Ovary (tissue), 9 donors: ENCODE results near the gene FILIP1L. TPM values are rescaled to one million over a fixed set of nuclear protein-coding genes. Genes with fewer than 3 reads are reported as not detected.

ENCODE experiments used
- DNase-seq, 5 donors: peaks; one replicate each; pipeline ENCODE4 v3.0.0-alpha.2; 2019 to 2020
- H3K27ac ChIP-seq, 2 donors: fragments of 200-600 bp; one replicate each; pipeline versions ENCODE4 v1.5.1 to v1.8.0; 2019 to 2022
- H3K27me3 ChIP-seq: fragments of 200-600 bp; one replicate; pipeline ENCODE4 v1.8.0; 2022
- H3K36me3 ChIP-seq: fragments of 200-600 bp; sonication (generic); one replicate; pipeline ENCODE4 v1.5.1; 2019
- H3K4me1 ChIP-seq: one replicate; pipeline ENCODE4 v1.8.1; 2013; ENCODE audit warnings: mild to moderate bottlenecking, moderate library complexity; ENCODE audit not compliant: insufficient read depth
- H3K4me3 ChIP-seq: fragments of 200-600 bp; sonication (generic); one replicate; pipeline ENCODE4 v1.5.1; 2017
- H3K9me3 ChIP-seq, 2 donors: fragments of 200-600 bp in 1 of 2; sonication (generic) in 1 of 2; one replicate each; pipeline versions ENCODE4 v1.5.1 to v1.8.1; 2013 to 2019; ENCODE audit warnings: mild to moderate bottlenecking in 1 of 2, moderate library complexity in 1 of 2
- EP300 ChIP-seq: sonication (generic); formaldehyde crosslinking; IDR thresholded peaks from one replicate; pipeline ENCODE4 v1.6.1; 2017; ENCODE audit warnings: antibody characterized with exemption
- POLR2A ChIP-seq: fragments of 450-650 bp; IDR thresholded peaks from one replicate; pipeline ENCODE4 v1.6.1; 2017; ENCODE audit warnings: antibody characterized with exemption, mild to moderate bottlenecking, moderate library complexity
- WGBS, 3 donors: extraction: QIAGEN DNeasy Blood & Tissue Kit in 1 of 3; methylation state at CpG; one replicate each; pipeline versions ENCODE4 v1.1.5 to v1.1.7; 2013 to 2017; 5-methylcytosine and 5-hydroxymethylcytosine counted together
- intact Hi-C, 4 donors: fragments of 100-400 bp; cut with DNase I; formaldehyde crosslinking; loops; one replicate each; pipeline versions ENCODE4 v1.11.0 to v1.15.1; 2022 to 2023
- polyA plus RNA-seq, 2 donors: library from polyadenylated mRNA; stranded (reverse); fragments of 200-250 nt in 1 of 2; fragments of 350-450 nt in 1 of 2; fragmentation: Illumina TruSeq in 1 of 2; extraction: RNeasy Lipid Tissue Mini Kit (QIAGEN cat#74804) in 1 of 2; gene quantifications; one replicate each; pipeline ENCODE4 v1.2.3, GENCODE V29; 2013 to 2014
- total RNA-seq, 7 donors: library from RNA; depleted of rRNA in 2 of 7; stranded (reverse); fragments of >200 nt in 2 of 7; fragmentation: NEBNext Ultra II Directional in 3 of 7; extraction: Animal tissue kit (Norgen Biotek cat#: 25700) in 3 of 7; gene quantifications; one replicate each; pipeline versions ENCODE4 v1.1.0 to v1.2.4, GENCODE V29; 2016 to 2023
- TF ChIP-seq, protein P1 (sequence below), 3 donors: fragments of 450-650 bp in 2 of 3; fragments of 200-600 bp in 1 of 3; IDR thresholded peaks; one replicate each; pipeline versions ENCODE4 v1.5.1 to v1.8.0; 2016 to 2022; ENCODE audit warnings: antibody characterized with exemption in 3 of 3, mild to moderate bottlenecking in 1 of 3
- donor health status: DM: no; HTN: no; CAD: no; lungs with moderate emphysema.
- donor health status: DM: no; HTN: no; CAD: no.
- donor health status: Bipolar disorder and iron deficiency.
- donor health status: DM: yes; HTN: yes; CAD: no.
- donor health status: DM: no; HTN: no; CAD: no.
- donor health status: DM: yes; HTN: yes; CAD: no.

The FILIP1L gene
- total and polyA plus RNA-seq, 9 donors: 23.7 to 174 (median 110) TPM

DNA sequence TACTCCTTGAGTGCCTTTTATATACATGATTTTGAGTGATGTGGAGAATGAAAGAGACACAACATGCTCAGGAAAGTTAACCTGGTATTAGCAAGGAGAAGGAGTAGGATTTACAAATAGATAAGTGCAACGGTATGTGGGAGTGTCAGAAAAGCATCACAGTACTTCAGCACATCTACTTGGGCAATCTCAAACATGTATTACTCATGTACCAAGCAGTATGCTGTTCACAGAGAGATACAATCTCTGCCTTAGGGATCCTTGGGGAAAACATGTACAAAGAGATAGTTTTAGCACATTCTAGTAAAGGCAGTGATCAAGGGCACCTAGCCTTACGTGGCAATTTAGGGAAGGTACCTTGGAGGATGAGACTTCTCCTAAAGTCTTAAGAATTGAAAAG lies 146.5 kb downstream of the FILIP1L start:
- WGBS, 3 donors: 83 to 87% (median 85%) methylated on average over 2 of the region's 2 CpGs
- no peak overlapping the region for H3K27ac ChIP-seq
- no peaks in the 10 kb centered on the region for H3K27me3 ChIP-seq
- no peak overlapping the region for H3K4me3 ChIP-seq
- H3K9me3 ChIP-seq: no peaks in the 10 kb centered on the region
- H3K36me3 ChIP-seq: no peaks in the 10 kb centered on the region
- intact Hi-C loops: no loop called here
- peaks cover 5% of the 10 kb centered on the region for H3K4me1 ChIP-seq
- no peak for DNase-seq
- no peak for TF ChIP-seq EP300
- TF ChIP-seq, protein P1, sequence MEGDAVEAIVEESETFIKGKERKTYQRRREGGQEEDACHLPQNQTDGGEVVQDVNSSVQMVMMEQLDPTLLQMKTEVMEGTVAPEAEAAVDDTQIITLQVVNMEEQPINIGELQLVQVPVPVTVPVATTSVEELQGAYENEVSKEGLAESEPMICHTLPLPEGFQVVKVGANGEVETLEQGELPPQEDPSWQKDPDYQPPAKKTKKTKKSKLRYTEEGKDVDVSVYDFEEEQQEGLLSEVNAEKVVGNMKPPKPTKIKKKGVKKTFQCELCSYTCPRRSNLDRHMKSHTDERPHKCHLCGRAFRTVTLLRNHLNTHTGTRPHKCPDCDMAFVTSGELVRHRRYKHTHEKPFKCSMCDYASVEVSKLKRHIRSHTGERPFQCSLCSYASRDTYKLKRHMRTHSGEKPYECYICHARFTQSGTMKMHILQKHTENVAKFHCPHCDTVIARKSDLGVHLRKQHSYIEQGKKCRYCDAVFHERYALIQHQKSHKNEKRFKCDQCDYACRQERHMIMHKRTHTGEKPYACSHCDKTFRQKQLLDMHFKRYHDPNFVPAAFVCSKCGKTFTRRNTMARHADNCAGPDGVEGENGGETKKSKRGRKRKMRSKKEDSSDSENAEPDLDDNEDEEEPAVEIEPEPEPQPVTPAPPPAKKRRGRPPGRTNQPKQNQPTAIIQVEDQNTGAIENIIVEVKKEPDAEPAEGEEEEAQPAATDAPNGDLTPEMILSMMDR (IDR thresholded peaks at IDR 0.05): no peak
- no peak for TF ChIP-seq POLR2A

DNA sequence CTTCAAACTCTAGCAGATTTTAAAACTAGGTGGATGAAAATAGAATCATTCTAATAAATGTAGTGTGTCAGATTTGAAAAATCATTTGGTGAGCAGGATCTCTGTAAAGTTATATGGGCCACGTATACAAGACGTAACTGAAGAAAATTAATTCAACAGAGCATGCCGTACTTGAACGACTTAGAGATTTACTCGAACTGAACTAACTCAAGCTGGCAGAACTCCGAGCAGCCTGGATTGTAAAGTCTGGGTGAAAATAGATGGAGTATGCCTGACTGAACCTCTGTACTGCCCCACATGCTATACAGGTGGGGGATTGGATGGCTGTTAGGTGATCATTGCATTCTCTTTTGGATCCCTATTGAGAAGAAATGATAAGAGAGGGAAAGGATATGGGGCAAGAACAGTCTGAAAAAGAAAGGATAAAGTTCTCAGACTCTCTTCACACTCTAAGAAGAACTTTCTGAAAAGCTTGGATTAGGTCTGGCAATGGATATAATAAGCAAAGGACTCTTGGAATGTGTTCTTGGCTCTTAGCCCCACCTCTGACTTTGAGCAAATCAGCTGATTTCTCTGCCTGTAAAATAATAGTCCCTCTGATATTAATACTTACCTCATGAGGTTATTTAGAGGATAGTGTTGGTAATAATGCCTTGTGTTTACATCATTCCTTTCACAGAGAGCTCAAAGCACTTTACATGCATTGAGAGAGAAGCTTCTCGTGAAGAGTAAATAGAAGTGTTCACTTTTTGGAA lies 147.5 kb downstream of the FILIP1L start:
- DNase-seq: no peak
- no peaks in the 10 kb centered on the region for H3K9me3 ChIP-seq
- H3K36me3 ChIP-seq: no peaks in the 10 kb centered on the region
- no peaks in the 10 kb centered on the region for H3K27me3 ChIP-seq
- TF ChIP-seq, protein P1 (IDR thresholded peaks at IDR 0.05): no peak
- no peak for TF ChIP-seq EP300
- TF ChIP-seq POLR2A: no peak
- H3K4me3 ChIP-seq: no peak overlapping the region
- H3K4me1 ChIP-seq: peaks cover 5% of the 10 kb centered on the region
- H3K27ac ChIP-seq: no peak overlapping the region
- intact Hi-C loops: no loop called here
- 67 to 75% (median 72%) methylated on average over 7 of the region's 7 CpGs for WGBS, 3 donors

DNA sequence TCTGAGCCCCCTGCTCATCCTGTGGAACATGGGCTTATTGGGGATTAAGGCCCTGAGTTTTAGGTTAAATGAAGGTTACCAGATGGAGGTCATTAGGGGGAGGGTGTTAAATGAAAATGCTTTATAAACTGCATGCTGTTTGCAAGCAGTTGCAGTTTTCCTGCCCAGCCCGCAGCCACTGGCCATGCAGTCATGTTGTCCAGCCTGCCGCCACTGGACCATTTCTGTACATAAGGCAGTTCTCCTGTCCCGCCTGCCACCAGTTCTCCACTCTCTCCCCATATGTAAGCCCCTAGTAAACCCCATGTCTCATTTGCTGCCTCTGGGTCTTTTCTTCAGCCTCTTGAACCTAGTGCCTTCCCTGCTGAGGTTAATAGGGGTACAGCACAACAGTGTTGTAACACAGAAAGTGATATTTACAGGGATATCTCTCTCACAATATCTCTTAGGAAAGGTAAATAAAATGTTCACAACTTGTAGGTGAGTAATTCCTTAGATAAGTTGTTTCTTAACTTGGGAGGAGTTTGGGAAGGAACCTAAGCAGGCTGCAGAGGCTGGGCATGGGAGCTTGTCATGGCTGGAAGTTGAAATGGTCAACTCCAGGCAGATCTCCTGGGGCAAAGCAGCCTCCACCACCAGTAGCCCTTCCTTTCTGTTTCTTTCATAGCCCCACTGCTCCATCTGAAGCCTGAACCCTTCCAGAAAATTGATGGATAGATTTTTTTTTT lies 148.5 kb downstream of the FILIP1L start:
- Histone ChIP-seq H3K9me3 (no peaks in the 10 kb centered on the region), H3K27me3 (no peaks in the 10 kb centered on the region), H3K27ac (no peak overlapping the region), H3K4me3 (no peak overlapping the region), H3K4me1 (peaks cover 5% of the 10 kb centered on the region), H3K36me3 (no peaks in the 10 kb centered on the region)
- TF ChIP-seq POLR2A (no peak), EP300 (no peak)
- TF ChIP-seq, protein P1 (IDR thresholded peaks at IDR 0.05): no peak
- intact Hi-C loops: no loop called here
- WGBS, 3 donors: 99 to 100% (median 99%) methylated on average over 3 of the region's 3 CpGs
- DNase-seq: no peak

DNA sequence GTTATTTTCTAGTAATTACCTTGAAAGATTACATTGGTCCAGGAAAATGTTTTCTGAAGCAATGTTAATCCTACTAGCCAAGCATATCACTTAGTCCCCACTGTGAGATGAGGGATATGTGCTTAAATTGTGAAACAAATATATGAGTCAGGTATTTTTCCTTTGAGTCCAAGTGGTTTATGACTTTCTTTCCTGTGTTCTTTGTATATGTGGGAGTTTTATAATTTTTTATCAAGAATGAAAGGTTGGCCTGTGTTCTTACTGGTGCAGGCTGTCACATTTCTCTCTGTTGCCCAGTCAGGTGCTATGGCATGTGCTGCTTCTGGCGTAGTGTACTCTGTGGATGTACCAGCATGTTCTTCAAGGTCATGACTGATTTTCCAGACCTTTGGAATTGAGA lies 149.2 kb downstream of the FILIP1L start:
- H3K9me3 ChIP-seq: no peaks in the 10 kb centered on the region
- WGBS, 3 donors: 79 to 88% (median 81%) methylated on average over 1 of the region's 1 CpG
- peaks cover 5% of the 10 kb centered on the region for H3K4me1 ChIP-seq
- TF ChIP-seq EP300 (no peak), POLR2A (no peak)
- TF ChIP-seq, protein P1 (IDR thresholded peaks at IDR 0.05): no peak
- no peaks in the 10 kb centered on the region for H3K36me3 ChIP-seq
- H3K27me3 ChIP-seq: no peaks in the 10 kb centered on the region
- H3K27ac ChIP-seq: no peak overlapping the region
- intact Hi-C loops: no loop called here
- no peak for DNase-seq
- H3K4me3 ChIP-seq: no peak overlapping the region
